SKM-1 treated with dmso at 0.1 percent for 144 hours (cell line): ENCODE measurements around the gene PLA2G2C.
"Not testable (repeated sequence)": the region's sequence is repeated elsewhere in the genome, so short reads cannot be mapped to it uniquely, and the experiment has no call there.

ENCODE experiments used
- DNase-seq: peaks from one replicate; lab custom pipeline; 2025; ENCODE audit not compliant: unreplicated experiment; lab: John Stamatoyannopoulos, UW

The PLA2G2C gene

GRCh38 chr1:20138346-20138745 is 48.0 kb downstream of the PLA2G2C start:
- DNase-seq, result no peak

GRCh38 chr1:20137604-20138003 is 48.7 kb downstream of the PLA2G2C start:
- no peak for DNase-seq

- no peak for DNase-seq
These were observed 49.3 kb downstream of the PLA2G2C start for GRCh38 chr1:20137055-20137454.

GRCh38 chr1:20136249-20136648 is 50.1 kb downstream of the PLA2G2C start:
- DNase-seq, result no peak

GRCh38 chr1:20134995-20135394 is 51.3 kb downstream of the PLA2G2C start:
- no peak for DNase-seq

GRCh38 chr1:20130518-20130917 is 55.8 kb downstream of the PLA2G2C start:
- not testable (repeated sequence) for DNase-seq

- DNase-seq, result no peak
These were observed 59.4 kb downstream of the PLA2G2C start for GRCh38 chr1:20126806-20127440.

- no peak for DNase-seq
These were observed 60.1 kb downstream of the PLA2G2C start for GRCh38 chr1:20126041-20126805.

- no peak for DNase-seq
These were observed 61.2 kb downstream of the PLA2G2C start for GRCh38 chr1:20125100-20125499.

GRCh38 chr1:20124456-20125057 is 61.8 kb downstream of the PLA2G2C start:
- DNase-seq, result no peak

- DNase-seq, result no peak
These were observed 62.4 kb downstream of the PLA2G2C start for GRCh38 chr1:20123722-20124455.

- no peak for DNase-seq
These were observed 65.5 kb downstream of the PLA2G2C start for GRCh38 chr1:20120796-20121195.

- DNase-seq, result no peak
These were observed 67.0 kb downstream of the PLA2G2C start, which contains the start of gene PLA2G2D for GRCh38 chr1:20119347-20119746. TSS of gene PLA2G2D (minus strand) at chr1:20119536. CDS start at chr1:20119498, 38 bp downstream.

GRCh38 chr1:20117236-20117635 is 69.1 kb downstream of the PLA2G2C start:
- DNase-seq, result no peak

GRCh38 chr1:20115916-20116315 is 70.4 kb downstream of the PLA2G2C start:
- no peak for DNase-seq

- no peak for DNase-seq
These were observed 70.8 kb downstream of the PLA2G2C start for GRCh38 chr1:20115479-20115878.

- DNase-seq, result no peak
These were observed 72.2 kb downstream of the PLA2G2C start for GRCh38 chr1:20114021-20114648.
